HG02943 (cell line): ENCODE measurements around the gene JCHAIN.
"Not testable (repeated sequence)": the region's sequence is repeated elsewhere in the genome, so short reads cannot be mapped to it uniquely, and the experiment has no call there.

Experiments used
- ATAC-seq: cut with Tn5 transposase; IDR thresholded peaks from one replicate; pipeline ENCODE4 v1.9.1; 2021; ENCODE audit warnings: mild to moderate bottlenecking, low read depth, moderate library complexity; ENCODE audit not compliant: unreplicated experiment

JCHAIN gene

GRCh38 chr4:70651864-70652506 lies 14.3 kb downstream of the JCHAIN start:
- ATAC-seq, result no peak

GRCh38 chr4:70650741-70651140 lies 15.6 kb downstream of the JCHAIN start:
- ATAC-seq, result not testable (repeated sequence)

GRCh38 chr4:70640192-70640591 lies 26.1 kb downstream of the JCHAIN start:
- ATAC-seq, result no peak

GRCh38 chr4:70637239-70637913 lies 28.9 kb downstream of the JCHAIN start:
- peak; percentile 71 for ATAC-seq

GRCh38 chr4:70634482-70634881 lies 31.8 kb downstream of the JCHAIN start:
- no peak for ATAC-seq

GRCh38 chr4:70632028-70632427 lies 34.3 kb downstream of the JCHAIN start:
- no peak for ATAC-seq

GRCh38 chr4:70630162-70630561 lies 36.1 kb downstream of the JCHAIN start:
- ATAC-seq, result no peak

- ATAC-seq, result no peak
Observed at GRCh38 chr4:70629469-70630090, 36.7 kb downstream of the JCHAIN start.

- ATAC-seq, result no peak
Observed at GRCh38 chr4:70628444-70628843, 37.9 kb downstream of the JCHAIN start, which contains the start of gene ENAM. TSS of gene ENAM (plus strand) at chr4:70628744. CDS start at chr4:70629501, 757 bp downstream.

- ATAC-seq, result no peak
Observed at GRCh38 chr4:70627620-70628019, 38.7 kb downstream of the JCHAIN start.

GRCh38 chr4:70624226-70624793 lies 42.0 kb downstream of the JCHAIN start:
- no peak for ATAC-seq

GRCh38 chr4:70623323-70623722 lies 43.0 kb downstream of the JCHAIN start:
- ATAC-seq, result no peak

GRCh38 chr4:70619778-70620177 lies 46.5 kb downstream of the JCHAIN start:
- no peak for ATAC-seq

GRCh38 chr4:70619288-70619687 lies 47.0 kb downstream of the JCHAIN start:
- ATAC-seq, result no peak

- ATAC-seq, result no peak
Observed at GRCh38 chr4:70614184-70614555, 52.1 kb downstream of the JCHAIN start.

GRCh38 chr4:70613306-70614183 lies 52.8 kb downstream of the JCHAIN start:
- ATAC-seq, result peak; percentile 56

GRCh38 chr4:70608324-70608723 lies 58.0 kb downstream of the JCHAIN start:
- ATAC-seq, result no peak

- ATAC-seq, result no peak
Observed at GRCh38 chr4:70607334-70607853, 58.9 kb downstream of the JCHAIN start.

- no peak for ATAC-seq
Observed at GRCh38 chr4:70606459-70606858, 59.8 kb downstream of the JCHAIN start.
